GM12865 (cell line): ENCODE results near the gene LMX1B.

Experiments
- DNase-seq: peaks from one replicate; pipeline ENCODE4 v3.0.0; 2010; ENCODE audit warnings: low read depth
- H3K4me3 ChIP-seq: 2 replicates; pipeline ENCODE4 v1.5.1; 2011; ENCODE audit warnings: mild to moderate bottlenecking, low read depth, low read length, control low read depth
- CTCF ChIP-seq: IDR thresholded peaks from 2 replicates; pipeline ENCODE4 v1.5.1; 2011; ENCODE audit warnings: low read length, control low read depth, low read depth, inconsistent platforms; ENCODE audit not compliant: insufficient read depth; ENCODE audit errors: missing control alignments

LMX1B gene

GRCh38 chr9:126609711-126610388, 3.9 kb upstream of the LMX1B start:
- H3K4me3 ChIP-seq: no peak overlapping the region
- DNase-seq: no peak
- no peak for TF ChIP-seq CTCF

- H3K4me3 ChIP-seq: no peak overlapping the region
- TF ChIP-seq CTCF: no peak
- no peak for DNase-seq
Observed at GRCh38 chr9:126611193-126611591, 2.5 kb upstream of the LMX1B start.

GRCh38 chr9:126611592-126612325, 2.0 kb upstream of the LMX1B start:
- DNase-seq: peak; percentile 63
- peak; percentile 84 for TF ChIP-seq CTCF
- no peak overlapping the region for H3K4me3 ChIP-seq

- TF ChIP-seq CTCF: no peak
- DNase-seq: no peak
- H3K4me3 ChIP-seq: no peak overlapping the region
Observed at GRCh38 chr9:126612326-126612812, 1.4 kb upstream of the LMX1B start.

- TF ChIP-seq CTCF: no peak
- H3K4me3 ChIP-seq: no peak overlapping the region
- no peak for DNase-seq
Observed at GRCh38 chr9:126612813-126613641, 701 bp upstream of the LMX1B start.

GRCh38 chr9:126614088-126614454, 343 bp downstream of the LMX1B start:
- TF ChIP-seq CTCF: no peak
- no peak overlapping the region for H3K4me3 ChIP-seq
- DNase-seq: no peak
